ENCODE data around the gene CRIM1. TPM values are rescaled to one million over a fixed set of nuclear protein-coding genes. Genes with fewer than 3 reads are reported as not detected.

Gene CRIM1
- total RNA-seq, 6 experiments from 2014 or later, result 731 to 946 (median 839) TPM

DNA sequence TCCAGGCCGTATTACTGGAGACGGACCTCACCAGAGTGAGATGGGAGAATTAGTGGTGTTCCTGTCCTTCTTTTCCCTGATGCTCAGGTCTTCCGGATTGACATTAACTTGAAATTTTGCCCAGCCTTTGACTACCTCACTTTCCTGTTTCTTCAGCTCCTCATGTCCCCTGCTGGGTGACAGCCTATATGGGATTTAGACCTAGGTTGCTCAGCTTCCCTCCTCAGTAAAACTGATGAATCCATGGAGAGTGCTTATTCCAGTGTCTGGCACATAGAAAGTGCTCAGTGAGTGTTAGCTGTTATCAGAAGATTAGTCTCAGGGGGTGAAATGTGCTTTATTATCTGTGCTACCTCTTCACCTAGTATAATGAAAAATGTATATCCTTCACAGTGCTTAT, 30.0 kb downstream of the CRIM1 start:
- no peaks in the 10 kb centered on the region for H3K9me3 Mint-ChIP-seq
- H3K4me1 Mint-ChIP-seq (ENCODE audit: low read depth), result peaks cover 97% of the 10 kb centered on the region
- peaks cover 77% of the 10 kb centered on the region for H3K36me3 Mint-ChIP-seq (ENCODE audit: low read depth)
- DNase-seq, result no peak
- TF ChIP-seq, protein P1, sequence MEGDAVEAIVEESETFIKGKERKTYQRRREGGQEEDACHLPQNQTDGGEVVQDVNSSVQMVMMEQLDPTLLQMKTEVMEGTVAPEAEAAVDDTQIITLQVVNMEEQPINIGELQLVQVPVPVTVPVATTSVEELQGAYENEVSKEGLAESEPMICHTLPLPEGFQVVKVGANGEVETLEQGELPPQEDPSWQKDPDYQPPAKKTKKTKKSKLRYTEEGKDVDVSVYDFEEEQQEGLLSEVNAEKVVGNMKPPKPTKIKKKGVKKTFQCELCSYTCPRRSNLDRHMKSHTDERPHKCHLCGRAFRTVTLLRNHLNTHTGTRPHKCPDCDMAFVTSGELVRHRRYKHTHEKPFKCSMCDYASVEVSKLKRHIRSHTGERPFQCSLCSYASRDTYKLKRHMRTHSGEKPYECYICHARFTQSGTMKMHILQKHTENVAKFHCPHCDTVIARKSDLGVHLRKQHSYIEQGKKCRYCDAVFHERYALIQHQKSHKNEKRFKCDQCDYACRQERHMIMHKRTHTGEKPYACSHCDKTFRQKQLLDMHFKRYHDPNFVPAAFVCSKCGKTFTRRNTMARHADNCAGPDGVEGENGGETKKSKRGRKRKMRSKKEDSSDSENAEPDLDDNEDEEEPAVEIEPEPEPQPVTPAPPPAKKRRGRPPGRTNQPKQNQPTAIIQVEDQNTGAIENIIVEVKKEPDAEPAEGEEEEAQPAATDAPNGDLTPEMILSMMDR (IDR thresholded peaks at IDR 0.05), result no peak
- H3K4me3 Mint-ChIP-seq, result peak overlapping the region; percentile 25; the same call in 1 of the 2 replicates
- H3K27ac Mint-ChIP-seq, result peak overlapping the region; percentile 76
- peaks cover 17% of the 10 kb centered on the region for H3K27me3 Mint-ChIP-seq (ENCODE audit: insufficient read depth)

- H3K9me3 Mint-ChIP-seq, result no peaks in the 10 kb centered on the region
- TF ChIP-seq, protein P1 (IDR thresholded peaks at IDR 0.05), result no peak
- peaks cover 80% of the 10 kb centered on the region for H3K4me1 Mint-ChIP-seq (ENCODE audit: low read depth)
- peak overlapping the region; percentile 20; the same call in 1 of the 2 replicates for H3K4me3 Mint-ChIP-seq
- no peak for DNase-seq
- H3K36me3 Mint-ChIP-seq (ENCODE audit: low read depth), result peaks cover 67% of the 10 kb centered on the region
- peaks cover 12% of the 10 kb centered on the region for H3K27me3 Mint-ChIP-seq (ENCODE audit: insufficient read depth)
- H3K27ac Mint-ChIP-seq, result peak overlapping the region; percentile 76
These were observed 31.8 kb downstream of the CRIM1 start for GRCh38 chr2:36387258-36387916.

- peaks cover 68% of the 10 kb centered on the region for H3K36me3 Mint-ChIP-seq (ENCODE audit: low read depth)
These were observed 32.9 kb downstream of the CRIM1 start for GRCh38 chr2:36388472-36388871.

GRCh38 chr2:36389091-36389564, 33.5 kb downstream of the CRIM1 start:
- peaks cover 65% of the 10 kb centered on the region for H3K4me1 Mint-ChIP-seq (ENCODE audit: low read depth)
- H3K27me3 Mint-ChIP-seq (ENCODE audit: insufficient read depth), result peaks cover 20% of the 10 kb centered on the region
- no peak for DNase-seq
- H3K36me3 Mint-ChIP-seq (ENCODE audit: low read depth), result peaks cover 61% of the 10 kb centered on the region
- peak overlapping the region; percentile 76 for H3K27ac Mint-ChIP-seq
- H3K4me3 Mint-ChIP-seq, result peak overlapping the region; percentile 70
- no peaks in the 10 kb centered on the region for H3K9me3 Mint-ChIP-seq
- TF ChIP-seq, protein P1 (IDR thresholded peaks at IDR 0.05), result no peak

More at GRCh38 chr2:36388472-36388871, 32.9 kb downstream of the CRIM1 start:
- no peaks in the 10 kb centered on the region for H3K9me3 Mint-ChIP-seq
- no peak for DNase-seq
- TF ChIP-seq, protein P1 (IDR thresholded peaks at IDR 0.05), result no peak
- peak overlapping the region; percentile 70 for H3K4me3 Mint-ChIP-seq
- peaks cover 17% of the 10 kb centered on the region for H3K27me3 Mint-ChIP-seq (ENCODE audit: insufficient read depth)
- peaks cover 72% of the 10 kb centered on the region for H3K4me1 Mint-ChIP-seq (ENCODE audit: low read depth)
- H3K27ac Mint-ChIP-seq, result peak overlapping the region; percentile 76

GRCh38 chr2:36389577-36389976, 34.0 kb downstream of the CRIM1 start:
- Mint-ChIP-seq H3K4me1 (ENCODE audit: low read depth) (peaks cover 61% of the 10 kb centered on the region), H3K27me3 (ENCODE audit: insufficient read depth) (peaks cover 21% of the 10 kb centered on the region), H3K9me3 (no peaks in the 10 kb centered on the region), H3K4me3 (no peak overlapping the region), H3K27ac (peak overlapping the region; percentile 76), H3K36me3 (ENCODE audit: low read depth) (peaks cover 57% of the 10 kb centered on the region)
- TF ChIP-seq, protein P1 (IDR thresholded peaks at IDR 0.05), result no peak
- DNase-seq, result no peak

Data from HFFc6 (cell line).